HFFc6 (cell line): ENCODE data around the gene ZNF689. TPM values are rescaled to one million over a fixed set of nuclear protein-coding genes. Genes with fewer than 3 reads are reported as not detected.

Experiments
- DNase-seq: peaks from one replicate; pipeline ENCODE4 v3.0.0-alpha.2; 2018
- H3K27ac Mint-ChIP-seq: 2 replicates; pipeline ENCODE4 v1.8.0; 2020; ENCODE audit warnings: mild to moderate bottlenecking, mixed read lengths
- H3K27me3 Mint-ChIP-seq: 2 replicates; pipeline ENCODE4 v1.8.0; 2021; ENCODE audit warnings: mild to moderate bottlenecking, moderate library complexity, mixed read lengths; ENCODE audit not compliant: insufficient read depth
- H3K36me3 Mint-ChIP-seq: 2 replicates; pipeline ENCODE4 v1.8.0; 2021; ENCODE audit warnings: low read depth, mixed read lengths
- H3K4me1 Mint-ChIP-seq: 2 replicates; pipeline ENCODE4 v1.8.0; 2020; ENCODE audit warnings: low read depth, mixed read lengths
- H3K4me3 Mint-ChIP-seq: 2 replicates; pipeline ENCODE4 v1.8.0; 2020; ENCODE audit warnings: mild to moderate bottlenecking, moderate library complexity, mixed read lengths
- H3K9me3 Mint-ChIP-seq: 2 replicates; pipeline ENCODE4 v1.8.0; 2020; ENCODE audit warnings: mild to moderate bottlenecking, mixed read lengths
- total RNA-seq, 6 experiments: library from RNA; stranded (reverse); fragmentation: NEBNext Ultra II Directional; extraction: Animal tissue kit (Norgen Biotek cat#: 25700); gene quantifications; 2 replicates in 1 of 6; 3 replicates in 5 of 6; pipeline ENCODE4 v1.2.3, GENCODE V29; 2021
- TF ChIP-seq, protein P1 (sequence below): fragments of 200-600 bp; sonication (generic); IDR thresholded peaks from 2 replicates; pipeline ENCODE4 v1.5.0; 2021; ENCODE audit warnings: antibody characterized with exemption, mild to moderate bottlenecking

Gene ZNF689
- total RNA-seq, 6 experiments from 2014 or later, result 6.9 to 8.7 (median 7.5) TPM

DNA sequence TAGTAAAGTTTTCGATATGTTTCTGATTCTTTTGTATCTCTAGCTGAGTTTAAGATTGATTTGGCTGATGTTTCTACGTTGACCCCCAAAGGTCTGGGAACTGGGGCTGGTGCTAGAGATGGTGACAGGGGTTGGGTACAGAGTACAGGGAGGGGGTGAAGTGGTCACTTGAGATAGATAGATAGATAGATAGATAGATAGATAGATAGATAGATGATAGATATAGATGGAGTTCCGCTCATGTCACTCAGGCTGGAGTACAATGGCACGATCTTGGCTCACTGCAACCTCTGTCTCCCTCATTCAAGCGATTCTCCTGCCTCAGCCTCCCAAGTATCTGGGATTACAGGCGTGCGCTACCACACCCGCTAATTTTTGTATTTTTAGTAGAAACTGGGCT is 46.2 kb upstream of the ZNF689 start:
- Mint-ChIP-seq H3K4me1 (peaks cover 44% of the 10 kb centered on the region), H3K36me3 (peaks cover 23% of the 10 kb centered on the region), H3K9me3 (no peaks in the 10 kb centered on the region), H3K27me3 (peaks cover 2% of the 10 kb centered on the region; the same call in 1 of the 2 replicates), H3K4me3 (no peak overlapping the region), H3K27ac (peak overlapping the region; percentile 96)
- TF ChIP-seq, protein P1, sequence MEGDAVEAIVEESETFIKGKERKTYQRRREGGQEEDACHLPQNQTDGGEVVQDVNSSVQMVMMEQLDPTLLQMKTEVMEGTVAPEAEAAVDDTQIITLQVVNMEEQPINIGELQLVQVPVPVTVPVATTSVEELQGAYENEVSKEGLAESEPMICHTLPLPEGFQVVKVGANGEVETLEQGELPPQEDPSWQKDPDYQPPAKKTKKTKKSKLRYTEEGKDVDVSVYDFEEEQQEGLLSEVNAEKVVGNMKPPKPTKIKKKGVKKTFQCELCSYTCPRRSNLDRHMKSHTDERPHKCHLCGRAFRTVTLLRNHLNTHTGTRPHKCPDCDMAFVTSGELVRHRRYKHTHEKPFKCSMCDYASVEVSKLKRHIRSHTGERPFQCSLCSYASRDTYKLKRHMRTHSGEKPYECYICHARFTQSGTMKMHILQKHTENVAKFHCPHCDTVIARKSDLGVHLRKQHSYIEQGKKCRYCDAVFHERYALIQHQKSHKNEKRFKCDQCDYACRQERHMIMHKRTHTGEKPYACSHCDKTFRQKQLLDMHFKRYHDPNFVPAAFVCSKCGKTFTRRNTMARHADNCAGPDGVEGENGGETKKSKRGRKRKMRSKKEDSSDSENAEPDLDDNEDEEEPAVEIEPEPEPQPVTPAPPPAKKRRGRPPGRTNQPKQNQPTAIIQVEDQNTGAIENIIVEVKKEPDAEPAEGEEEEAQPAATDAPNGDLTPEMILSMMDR, result no peak
- DNase-seq, result no peak

DNA sequence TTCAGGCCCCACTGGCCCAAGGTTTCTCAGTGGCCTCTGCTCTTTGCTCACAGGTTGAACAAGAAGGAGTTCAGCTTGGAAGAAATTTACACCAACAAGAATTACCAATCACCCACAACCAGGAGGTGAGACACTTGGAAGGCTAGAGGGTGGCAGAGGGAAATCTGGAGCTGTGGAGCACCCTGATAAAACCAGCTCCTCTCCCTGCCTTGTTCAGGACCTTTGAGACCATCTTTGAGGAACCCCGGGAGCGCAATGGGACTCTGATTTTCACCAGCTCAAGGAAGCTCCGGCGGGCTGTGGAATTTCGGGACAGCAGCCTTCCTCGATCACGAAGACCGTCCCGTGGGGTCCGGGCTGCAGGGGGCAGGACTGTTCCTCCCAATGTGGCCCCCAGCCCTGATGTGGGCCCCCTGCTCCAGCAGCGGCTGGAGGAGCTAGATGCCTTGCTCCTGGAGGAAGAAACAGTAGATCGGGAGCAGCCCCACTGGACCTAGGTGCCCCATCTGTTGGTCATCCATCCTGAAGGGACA is 45.7 kb upstream of the ZNF689 start:
- no peak for DNase-seq
- Mint-ChIP-seq H3K27ac (peak overlapping the region; percentile 96), H3K4me3 (no peak overlapping the region), H3K27me3 (peaks cover 2% of the 10 kb centered on the region; the same call in 1 of the 2 replicates), H3K9me3 (no peaks in the 10 kb centered on the region), H3K36me3 (peaks cover 18% of the 10 kb centered on the region), H3K4me1 (peaks cover 39% of the 10 kb centered on the region)
- TF ChIP-seq, protein P1, result peak; percentile 28; the same call in 1 of the 2 replicates

DNA sequence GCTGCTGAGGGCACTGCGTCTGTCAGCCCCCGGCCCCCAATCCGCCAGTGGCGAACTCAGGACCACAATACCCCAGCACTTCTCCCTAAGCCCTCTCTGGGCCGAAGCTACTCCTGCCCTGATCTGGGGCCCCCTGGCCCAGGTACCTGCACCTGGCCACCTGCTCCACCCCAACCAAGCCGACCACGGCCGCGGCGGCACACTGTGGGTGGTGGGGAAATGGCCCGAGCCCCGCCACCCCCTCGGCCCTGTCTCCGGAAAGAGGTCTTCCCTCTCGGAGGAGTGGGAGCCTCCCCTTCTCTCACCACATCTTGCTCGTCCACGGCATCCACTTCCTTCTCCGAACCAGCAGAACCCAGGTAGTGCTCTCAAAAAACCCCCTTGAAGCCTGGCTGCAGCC is 44.7 kb upstream of the ZNF689 start:
- DNase-seq, result no peak
- Mint-ChIP-seq H3K9me3 (no peaks in the 10 kb centered on the region), H3K27ac (no peak overlapping the region), H3K27me3 (peaks cover 2% of the 10 kb centered on the region; the same call in 1 of the 2 replicates), H3K36me3 (peaks cover 12% of the 10 kb centered on the region), H3K4me3 (no peak overlapping the region), H3K4me1 (peaks cover 37% of the 10 kb centered on the region)
- TF ChIP-seq, protein P1, result no peak

DNA sequence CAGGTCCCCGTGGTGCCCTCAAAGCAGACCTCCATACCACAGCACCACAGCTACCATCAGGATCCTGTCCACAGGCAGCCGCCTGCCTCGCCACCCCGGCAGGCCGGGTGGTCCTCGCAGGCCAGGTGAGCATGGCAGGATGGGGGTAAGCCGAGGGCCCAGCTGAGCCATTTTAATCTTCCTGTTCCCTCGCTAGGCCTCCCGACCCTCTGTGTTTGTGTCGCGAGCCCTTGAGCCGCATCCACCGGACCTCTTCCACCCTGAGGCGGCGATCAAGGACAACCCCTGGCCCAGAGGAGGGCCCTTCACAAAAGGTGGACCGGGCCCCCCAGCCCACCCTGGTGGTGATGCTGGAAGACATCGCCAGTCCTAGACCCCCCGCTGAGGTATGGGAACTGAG is 42.5 kb upstream of the ZNF689 start:
- no peaks in the 10 kb centered on the region for H3K9me3 Mint-ChIP-seq
- H3K4me3 Mint-ChIP-seq, result peak overlapping the region; percentile 99
- H3K27ac Mint-ChIP-seq, result peak overlapping the region; percentile 71; the same call in 1 of the 2 replicates
- peaks cover 37% of the 10 kb centered on the region for H3K4me1 Mint-ChIP-seq
- peaks cover 12% of the 10 kb centered on the region for H3K36me3 Mint-ChIP-seq
- H3K27me3 Mint-ChIP-seq, result peaks cover 1% of the 10 kb centered on the region; the same call in 1 of the 2 replicates
- no peak for DNase-seq
- TF ChIP-seq, protein P1, result no peak

DNA sequence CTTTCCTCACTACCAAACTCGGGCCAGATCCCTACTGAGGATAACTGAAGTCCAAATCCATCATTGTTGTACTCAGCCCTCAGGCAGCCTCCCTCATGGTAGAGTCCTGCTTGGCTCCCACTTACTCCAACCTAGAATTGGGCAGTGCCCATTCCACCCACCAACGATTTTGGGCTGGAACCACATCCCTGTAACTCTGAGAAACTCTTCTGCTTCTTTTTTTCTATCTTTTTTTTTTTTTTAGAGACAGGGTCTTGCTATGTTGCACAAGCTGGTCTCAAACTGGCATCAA is 41.8 kb upstream of the ZNF689 start:
- DNase-seq, result no peak
- no peaks in the 10 kb centered on the region for H3K9me3 Mint-ChIP-seq
- H3K4me3 Mint-ChIP-seq, result peak overlapping the region; percentile 99
- peak overlapping the region; percentile 71 for H3K27ac Mint-ChIP-seq
- H3K36me3 Mint-ChIP-seq, result peaks cover 12% of the 10 kb centered on the region
- H3K4me1 Mint-ChIP-seq, result peaks cover 30% of the 10 kb centered on the region
- TF ChIP-seq, protein P1, result no peak
- H3K27me3 Mint-ChIP-seq, result peaks cover 1% of the 10 kb centered on the region; the same call in 1 of the 2 replicates
